ENCODE results near the gene THSD8. TPM values are rescaled to one million over a fixed set of nuclear protein-coding genes. Genes with fewer than 3 reads are reported as not detected.
A peak's percentile ranks its signal among the peaks of the same experiment; 100 is the strongest.

Gene THSD8
- total RNA-seq, 1 donor from 2014 or later: not detected

- H3K27me3 ChIP-seq: peaks cover 97% of the 10 kb centered on the region
- Mint-ChIP-seq H3K4me1 (peaks cover 33% of the 10 kb centered on the region), H3K27ac (no peak overlapping the region), H3K36me3 (no peaks in the 10 kb centered on the region), H3K9me3 (peaks cover 4% of the 10 kb centered on the region), H3K4me3 (peak overlapping the region; percentile 83), H3K27me3 (ENCODE audit: insufficient read depth, low read depth) (peaks cover 54% of the 10 kb centered on the region)
- H3K9ac ChIP-seq: no peak overlapping the region
- no peaks in the 10 kb centered on the region for H3K9me3 ChIP-seq (ENCODE audit: low read depth)
- peaks cover 51% of the 10 kb centered on the region for H4K20me1 ChIP-seq (ENCODE audit: low read depth)
- no peaks in the 10 kb centered on the region for H3K4me1 ChIP-seq
- no peaks in the 10 kb centered on the region for H3K79me2 ChIP-seq (ENCODE audit: low read depth)
- H3K4me3 ChIP-seq: peak overlapping the region; percentile 78
- no peak overlapping the region for H3K27ac ChIP-seq
- peaks cover 51% of the 10 kb centered on the region for H3F3A ChIP-seq (ENCODE audit: low read depth)
- TF ChIP-seq CTCF (IDR thresholded peaks at IDR 0.05) (no peak), EZH2phosphoT487 (IDR thresholded peaks at IDR 0.05) (peak; percentile 42)
- H2AFZ ChIP-seq (replicated peaks): peak overlapping the region; percentile 83
- no peaks in the 10 kb centered on the region for H3K36me3 ChIP-seq
- peak overlapping the region; percentile 89 for H3K4me2 ChIP-seq
- DNase-seq (ENCODE audit: low spot score): peak; percentile 81
These were observed 32.1 kb downstream of the THSD8 start for GRCh38 chr19:12833738-12834565.

- Histone ChIP-seq H2AFZ (replicated peaks) (peak within 1 kb of the TSS; percentile 83), H3F3A (ENCODE audit: low read depth) (peaks cover 57% of the 10 kb centered on the region), H3K36me3 (no peaks in the 10 kb centered on the region), H3K27me3 (peaks cover 97% of the 10 kb centered on the region), H3K4me2 (peak within 1 kb of the TSS; percentile 89), H4K20me1 (ENCODE audit: low read depth) (peaks cover 45% of the 10 kb centered on the region), H3K79me2 (ENCODE audit: low read depth) (no peaks in the 10 kb centered on the region), H3K4me1 (no peaks in the 10 kb centered on the region), H3K9me3 (ENCODE audit: low read depth) (no peaks in the 10 kb centered on the region), H3K4me3 (peak within 1 kb of the TSS; percentile 78), H3K9ac (no peak within 1 kb of the TSS), H3K27ac (no peak within 1 kb of the TSS)
- peak within 1 kb of the TSS; percentile 33 for H3K27ac Mint-ChIP-seq
- peaks cover 4% of the 10 kb centered on the region for H3K9me3 Mint-ChIP-seq
- H3K36me3 Mint-ChIP-seq: no peaks in the 10 kb centered on the region
- H3K4me1 Mint-ChIP-seq: peaks cover 39% of the 10 kb centered on the region
- peaks cover 60% of the 10 kb centered on the region for H3K27me3 Mint-ChIP-seq (ENCODE audit: insufficient read depth, low read depth)
- H3K4me3 Mint-ChIP-seq: peak within 1 kb of the TSS; percentile 83
- DNase-seq (ENCODE audit: low spot score): peak; percentile 50
- TF ChIP-seq EZH2phosphoT487 (IDR thresholded peaks at IDR 0.05) (peak; percentile 67), EZH2 (IDR thresholded peaks at IDR 0.05) (peak; percentile 67), CTCF (IDR thresholded peaks at IDR 0.05) (no peak)
These were observed 32.7 kb downstream of the THSD8 start, which contains the start of gene RTBDN for GRCh38 chr19:12834566-12834943. Gene RTBDN, minus strand, starts transcription at chr19:12834579. Its CDS starts 4,600 bp downstream, at chr19:12829979.

- Mint-ChIP-seq H3K4me3 (peak overlapping the region; percentile 83), H3K27me3 (ENCODE audit: insufficient read depth, low read depth) (peaks cover 65% of the 10 kb centered on the region), H3K36me3 (no peaks in the 10 kb centered on the region), H3K27ac (no peak overlapping the region), H3K9me3 (peaks cover 4% of the 10 kb centered on the region), H3K4me1 (peaks cover 43% of the 10 kb centered on the region)
- TF ChIP-seq EZH2phosphoT487 (IDR thresholded peaks at IDR 0.05) (peak; percentile 52), EZH2 (IDR thresholded peaks at IDR 0.05) (no peak)
- no peaks in the 10 kb centered on the region for H3K9me3 ChIP-seq (ENCODE audit: low read depth)
- peak; percentile 57 for DNase-seq (ENCODE audit: low spot score)
- H3K36me3 ChIP-seq: no peaks in the 10 kb centered on the region
- H3K4me1 ChIP-seq: no peaks in the 10 kb centered on the region
- peaks cover 92% of the 10 kb centered on the region for H3K27me3 ChIP-seq
- H4K20me1 ChIP-seq (ENCODE audit: low read depth): peaks cover 45% of the 10 kb centered on the region
- H3K4me3 ChIP-seq: no peak overlapping the region
- peaks cover 63% of the 10 kb centered on the region for H3F3A ChIP-seq (ENCODE audit: low read depth)
- no peak overlapping the region for H3K9ac ChIP-seq
- H3K4me2 ChIP-seq: no peak overlapping the region
- no peak overlapping the region for H2AFZ ChIP-seq (replicated peaks)
- no peak overlapping the region for H3K27ac ChIP-seq
- H3K79me2 ChIP-seq (ENCODE audit: low read depth): no peaks in the 10 kb centered on the region
These were observed 33.3 kb downstream of the THSD8 start for GRCh38 chr19:12834976-12835757.
